HepG2 (cell line): ENCODE results near the gene RIT2. TPM values are rescaled to one million over a fixed set of nuclear protein-coding genes. Genes with fewer than 3 reads are reported as not detected.

ENCODE experiments used
- ATAC-seq: fragments of 200-7000 bp; cut with Tn5 transposase; 3 replicates; pipeline ENCODE4 v1.9.1; 2020; ENCODE audit warnings: mild to moderate bottlenecking, moderate library complexity
- BruUV-seq: library from RNA; stranded (reverse); fragments of 400-500 nt; replicated peaks from 2 replicates; lab custom pipeline; 2021; lab: Mats Ljungman, UMichigan
- CTCF ChIA-PET: fragments of 300-600 bp; formaldehyde crosslinking; extraction: SDS; loops from one replicate; lab custom pipeline; 2021; ENCODE audit warnings: low total read pairs, inconsistent platforms, low intra/inter-chr PET ratio; lab: Yijun Ruan, JAX
- POLR2A ChIA-PET: fragments of 350-600 bp; sonication (Branson Sonifier 250); formaldehyde crosslinking; loops from one replicate; lab custom pipeline; 2020; ENCODE audit warnings: antibody characterized with exemption, inconsistent platforms; lab: Yijun Ruan, JAX
- DNase-seq: peaks from one replicate; pipeline ENCODE4 v3.0.0-alpha.2; 2015; ENCODE audit warnings: low spot score
- FAIRE-seq: peaks from 3 replicates; lab custom pipeline; 2011; peaks lifted over from hg19 to GRCh38; lab: Jason Lieb, UNC
- H2AFZ ChIP-seq: one replicate; pipeline ENCODE4 v1.6.1; 2011; ENCODE audit warnings: low read length, inconsistent platforms
- H3K27ac ChIP-seq: fragments of 300-600 bp; 3 replicates; pipeline ENCODE4 v1.8.0; 2011; ENCODE audit warnings: mixed run types, mild to moderate bottlenecking, mixed read lengths, low read length, inconsistent platforms; ENCODE audit not compliant: insufficient read depth; ENCODE audit errors: extremely low read length
- H3K27me3 ChIP-seq, 2 experiments: fragments of 200-600 bp in 1 of 2; 2 replicates in 1 of 2; 3 replicates in 1 of 2; pipeline versions ENCODE4 v1.6.0 to v1.8.0; 2011; ENCODE audit warnings: low read length in 2 of 2, mild to moderate bottlenecking in 2 of 2, moderate library complexity in 2 of 2, inconsistent platforms in 1 of 2; ENCODE audit not compliant: insufficient read depth in 2 of 2, control insufficient read depth in 1 of 2
- H3K36me3 ChIP-seq, 2 experiments: fragments of 200-600 bp in 1 of 2; replicated peaks in 1 of 2; 2 replicates in 1 of 2; 3 replicates in 1 of 2; pipeline versions ENCODE4 v1.5.1 to v1.8.0; 2011; ENCODE audit warnings: low read length in 2 of 2, inconsistent platforms in 1 of 2; ENCODE audit not compliant: insufficient read depth in 2 of 2, control insufficient read depth in 1 of 2
- H3K4me1 ChIP-seq: 2 replicates; pipeline ENCODE4 v1.5.1; 2012; ENCODE audit warnings: low read length, inconsistent platforms; ENCODE audit not compliant: insufficient read depth
- H3K4me2 ChIP-seq: 2 replicates; pipeline ENCODE4 v1.6.0; 2011; ENCODE audit warnings: low read depth, low read length, inconsistent platforms
- H3K4me3 ChIP-seq, 3 experiments: fragments of 200-600 bp in 1 of 3; sonication (generic), shearing (Covaris generic) in 1 of 3; replicated peaks in 1 of 3; 2 replicates each; pipeline ENCODE4 v1.5.1; 2011 to 2016; ENCODE audit warnings: low read length in 3 of 3, inconsistent platforms in 2 of 3, low read depth in 2 of 3, mild to moderate bottlenecking in 2 of 3, control low read depth in 1 of 3, mixed read lengths in 1 of 3; ENCODE audit not compliant: insufficient read depth in 1 of 3
- H3K79me2 ChIP-seq: one replicate; pipeline ENCODE4 v1.6.1; 2011; ENCODE audit warnings: low read length, inconsistent platforms; ENCODE audit not compliant: insufficient read depth
- H3K9ac ChIP-seq: 2 replicates; pipeline ENCODE4 v1.6.0; 2011; ENCODE audit warnings: mild to moderate bottlenecking, low read depth, low read length, inconsistent platforms; ENCODE audit not compliant: insufficient read depth
- H3K9me3 ChIP-seq: 2 replicates; pipeline ENCODE4 v1.5.1; 2012; ENCODE audit warnings: mild to moderate bottlenecking, low read length
- H4K20me1 ChIP-seq: 2 replicates; pipeline ENCODE4 v1.6.0; 2011; ENCODE audit warnings: inconsistent platforms, mild to moderate bottlenecking, low read length, moderate library complexity; ENCODE audit not compliant: insufficient read depth
- AGO2 ChIP-seq: fragments of 200-400 bp; formaldehyde crosslinking; optimal IDR thresholded peaks from 2 replicates; pipeline ENCODE3; 2017; ENCODE audit warnings: mild to moderate bottlenecking, low read depth, low read length, moderate library complexity
- HNRNPK ChIP-seq: fragments of 200-400 bp; formaldehyde crosslinking; IDR thresholded peaks from 2 replicates; pipeline ENCODE4 v1.6.1; 2018; ENCODE audit warnings: low read length, low read depth, moderate library complexity, mild to moderate bottlenecking; ENCODE audit not compliant: poor library complexity, severe bottlenecking
- NR2F6 ChIP-seq, 2 experiments: IDR thresholded peaks; 2 replicates each; pipeline ENCODE4 v1.6.1; 2016; ENCODE audit warnings: antibody characterized with exemption in 1 of 2, mild to moderate bottlenecking in 1 of 2
- PBX3 ChIP-seq: sonication (generic); formaldehyde crosslinking; IDR thresholded peaks from 2 replicates; pipeline ENCODE4 v1.8.1; 2023; ENCODE audit warnings: missing genetic modification reagents, inconsistent platforms, borderline replicate concordance
- PRPF4 ChIP-seq: fragments of 200-400 bp; formaldehyde crosslinking; IDR thresholded peaks from 2 replicates; pipeline ENCODE4 v1.6.1; 2016; ENCODE audit warnings: low read length, low read depth; ENCODE audit not compliant: poor library complexity, severe bottlenecking
- SP4 ChIP-seq: sonication (generic); formaldehyde crosslinking; IDR thresholded peaks from 2 replicates; pipeline ENCODE4 v1.8.1; 2023; ENCODE audit warnings: mild to moderate bottlenecking, missing genetic modification reagents
- TEAD2 ChIP-seq: sonication (generic); formaldehyde crosslinking; IDR thresholded peaks from 2 replicates; pipeline ENCODE4 v1.9.0; 2021; ENCODE audit warnings: missing genetic modification reagents
- TOE1 ChIP-seq: sonication (generic); formaldehyde crosslinking; IDR thresholded peaks from 2 replicates; pipeline ENCODE4 v1.4.0; 2020; ENCODE audit warnings: mild to moderate bottlenecking, missing genetic modification reagents
- ZBTB39 ChIP-seq: sonication (generic); formaldehyde crosslinking; IDR thresholded peaks from 2 replicates; pipeline ENCODE4 v1.5.0; 2020; ENCODE audit warnings: missing genetic modification reagents
- ZNF782 ChIP-seq: sonication (generic); formaldehyde crosslinking; IDR thresholded peaks from 2 replicates; pipeline ENCODE4 v1.4.0; 2020; ENCODE audit warnings: missing genetic modification reagents, mild to moderate bottlenecking, borderline replicate concordance
- WGBS: methylation state at CpG from one replicate; pipeline ENCODE4 v1.1.6; 2017; ENCODE audit warnings: low lambda C conversion rate; 5-methylcytosine and 5-hydroxymethylcytosine counted together
- in situ Hi-C: cut with HindIII; loops from 2 replicates; pipeline ENCODE4 v1.10.0; 2017; ENCODE audit warnings: low pct_unique_long_range_greater_than_20kb; ENCODE audit not compliant: extremely low pct_ligation_motif_present
- intact Hi-C: fragments of 100-400 bp; cut with micrococcal nuclease; formaldehyde crosslinking; loops from one replicate; pipeline ENCODE4 v1.10.0; 2022; ENCODE audit not compliant: unreplicated experiment
- polyA plus RNA-seq, 8 experiments: library from polyadenylated mRNA; depleted of rRNA in 3 of 8; stranded (reverse) in 7 of 8; unstranded in 1 of 8; fragments of >200 nt; fragmentation: Illumina TruSeq in 4 of 8; extraction: Trizol in 4 of 8; gene quantifications; 2 replicates each; pipeline versions ENCODE4 v1.2.1 to v1.2.3, GENCODE V29; 2011 to 2016; ENCODE audit warnings: low read depth in 4 of 8, missing spikeins in 1 of 8, mixed read lengths in 1 of 8; ENCODE audit not compliant: insufficient read depth in 1 of 8
- total RNA-seq, 5 experiments: library from RNA; depleted of rRNA; stranded (reverse); fragments of >200 nt; fragmentation: Illumina TruSeq; extraction: Trizol; gene quantifications; 2 replicates each; pipeline ENCODE4 v1.2.3, GENCODE V29; 2016; ENCODE audit warnings: low read depth in 1 of 5
- TF ChIP-seq, protein P1 (sequence below): sonication (generic); formaldehyde crosslinking; IDR thresholded peaks from 2 replicates; pipeline ENCODE4 v1.4.0; 2020; ENCODE audit warnings: missing genetic modification reagents

RIT2 gene
- total and polyA plus RNA-seq, 2 of the 13 experiments (the other 11 are each of a cell fraction or from before 2014, with no cell fraction given): not detected

DNA sequence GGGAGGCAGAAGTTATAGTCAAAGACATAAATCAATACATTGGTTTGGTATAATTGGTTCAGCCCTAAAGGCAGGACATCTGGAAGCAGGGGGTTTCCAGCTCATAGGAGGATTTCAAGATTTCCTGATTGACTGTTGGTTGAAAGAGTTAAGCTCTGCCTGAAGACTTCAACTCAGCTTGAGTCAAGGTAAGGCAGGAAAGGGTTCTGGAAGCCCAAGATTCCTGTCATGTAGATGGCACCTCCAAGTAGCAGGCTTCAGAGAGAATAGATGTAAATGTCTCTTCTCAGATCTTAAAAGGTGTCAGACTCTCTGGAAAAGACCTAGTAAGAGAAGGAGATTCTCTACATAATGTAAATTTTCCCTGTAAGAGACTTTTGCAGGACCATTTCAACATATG is 335.3 kb downstream of the RIT2 start (continued):
- TF ChIP-seq HNRNPK: no peak
- no peak for TF ChIP-seq ZBTB39 (CRISPR knock-in tag)
- TF ChIP-seq PBX3 (CRISPR knock-in tag): no peak
- TF ChIP-seq, all 625 proteins: peak for 0

- ChIA-PET POLR2A (no interaction called here), CTCF (no interaction called here)
- no peaks in the 10 kb centered on the region for H3K9me3 ChIP-seq
- H3K79me2 ChIP-seq: no peaks in the 10 kb centered on the region
- ATAC-seq: no peak
- H3K4me1 ChIP-seq: no peaks in the 10 kb centered on the region
- H2AFZ ChIP-seq: no peak overlapping the region
- no peak overlapping the region for H3K9ac ChIP-seq
- no peak for TF ChIP-seq SP4
- TF ChIP-seq, protein P1, sequence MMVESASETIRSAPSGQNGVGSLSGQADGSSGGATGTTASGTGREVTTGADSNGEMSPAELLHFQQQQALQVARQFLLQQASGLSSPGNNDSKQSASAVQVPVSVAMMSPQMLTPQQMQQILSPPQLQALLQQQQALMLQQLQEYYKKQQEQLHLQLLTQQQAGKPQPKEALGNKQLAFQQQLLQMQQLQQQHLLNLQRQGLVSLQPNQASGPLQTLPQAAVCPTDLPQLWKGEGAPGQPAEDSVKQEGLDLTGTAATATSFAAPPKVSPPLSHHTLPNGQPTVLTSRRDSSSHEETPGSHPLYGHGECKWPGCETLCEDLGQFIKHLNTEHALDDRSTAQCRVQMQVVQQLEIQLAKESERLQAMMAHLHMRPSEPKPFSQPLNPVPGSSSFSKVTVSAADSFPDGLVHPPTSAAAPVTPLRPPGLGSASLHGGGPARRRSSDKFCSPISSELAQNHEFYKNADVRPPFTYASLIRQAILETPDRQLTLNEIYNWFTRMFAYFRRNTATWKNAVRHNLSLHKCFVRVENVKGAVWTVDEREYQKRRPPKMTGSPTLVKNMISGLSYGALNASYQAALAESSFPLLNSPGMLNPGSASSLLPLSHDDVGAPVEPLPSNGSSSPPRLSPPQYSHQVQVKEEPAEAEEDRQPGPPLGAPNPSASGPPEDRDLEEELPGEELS (CRISPR knock-in tag): no peak
- no peak for TF ChIP-seq PRPF4
- TF ChIP-seq ZNF782 (CRISPR knock-in tag): no peak
- no peak for TF ChIP-seq AGO2
- TF ChIP-seq TOE1 (CRISPR knock-in tag): no peak
- TF ChIP-seq NR2F6 (IDR thresholded peaks at IDR 0.05): no peak
- TF ChIP-seq NR2F6 (CRISPR knock-in tag; IDR thresholded peaks at IDR 0.05): no peak
- TF ChIP-seq TEAD2: no peak
- H3K4me3 ChIP-seq: no peak overlapping the region
- no peak overlapping the region for H3K4me2 ChIP-seq
- H3K27me3 ChIP-seq: no peaks in the 10 kb centered on the region
- no TSS peak for BruUV-seq
- intact Hi-C loops (no loop called here), in situ Hi-C loops (no loop called here)
- DNase-seq: no peak
- WGBS: under 1% methylated on average over 4 of the region's 4 CpGs
- FAIRE-seq: no peak
- H3K36me3 ChIP-seq: no peaks in the 10 kb centered on the region
- H4K20me1 ChIP-seq: no peaks in the 10 kb centered on the region
- H3K27ac ChIP-seq: no peak overlapping the region
Observed at GRCh38 chr18:42778445-42779042, 336.9 kb downstream of the RIT2 start.
